Prostate gland (tissue), 2 donors: ENCODE results near the gene GPR18.

ENCODE experiments used
- POLR2A ChIP-seq: fragments of 450-650 bp; IDR thresholded peaks from one replicate; pipeline ENCODE4 v1.6.1; 2016; ENCODE audit warnings: antibody characterized with exemption, mild to moderate bottlenecking
- TF ChIP-seq, protein P1 (sequence below), 4 experiments: fragments of 200-600 bp in 2 of 4; fragments of 450-650 bp in 2 of 4; sonication (generic) in 2 of 4; IDR thresholded peaks; 1 replicate in 3 of 4; 2 replicates in 1 of 4; pipeline ENCODE4 v1.5.1; 2016 to 2019; ENCODE audit warnings: antibody characterized with exemption in 4 of 4, mild to moderate bottlenecking in 2 of 4, moderate library complexity in 2 of 4

- TF ChIP-seq, protein P1, sequence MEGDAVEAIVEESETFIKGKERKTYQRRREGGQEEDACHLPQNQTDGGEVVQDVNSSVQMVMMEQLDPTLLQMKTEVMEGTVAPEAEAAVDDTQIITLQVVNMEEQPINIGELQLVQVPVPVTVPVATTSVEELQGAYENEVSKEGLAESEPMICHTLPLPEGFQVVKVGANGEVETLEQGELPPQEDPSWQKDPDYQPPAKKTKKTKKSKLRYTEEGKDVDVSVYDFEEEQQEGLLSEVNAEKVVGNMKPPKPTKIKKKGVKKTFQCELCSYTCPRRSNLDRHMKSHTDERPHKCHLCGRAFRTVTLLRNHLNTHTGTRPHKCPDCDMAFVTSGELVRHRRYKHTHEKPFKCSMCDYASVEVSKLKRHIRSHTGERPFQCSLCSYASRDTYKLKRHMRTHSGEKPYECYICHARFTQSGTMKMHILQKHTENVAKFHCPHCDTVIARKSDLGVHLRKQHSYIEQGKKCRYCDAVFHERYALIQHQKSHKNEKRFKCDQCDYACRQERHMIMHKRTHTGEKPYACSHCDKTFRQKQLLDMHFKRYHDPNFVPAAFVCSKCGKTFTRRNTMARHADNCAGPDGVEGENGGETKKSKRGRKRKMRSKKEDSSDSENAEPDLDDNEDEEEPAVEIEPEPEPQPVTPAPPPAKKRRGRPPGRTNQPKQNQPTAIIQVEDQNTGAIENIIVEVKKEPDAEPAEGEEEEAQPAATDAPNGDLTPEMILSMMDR (IDR thresholded peaks at IDR 0.05), result no peak
- TF ChIP-seq POLR2A, result no peak
These were observed 47.4 kb upstream of the GPR18 start for GRCh38 chr13:99305566-99305965.
